Right ventricle myocardium superior (tissue), 1 donor: ENCODE results near the gene PPP2R5C. TPM values are rescaled to one million over a fixed set of nuclear protein-coding genes. Genes with fewer than 3 reads are reported as not detected.

Experiments
- ATAC-seq: fragments of 200-7000 bp; cut with Tn5 transposase; one replicate; pipeline ENCODE4 v1.9.1; 2020; ENCODE audit warnings: mild to moderate bottlenecking; ENCODE audit not compliant: poor library complexity
- DNase-seq: peaks from one replicate; pipeline ENCODE4 v3.0.0-alpha.2; 2020
- intact Hi-C: fragments of 100-400 bp; cut with DNase I; formaldehyde crosslinking; loops from one replicate; pipeline ENCODE4 v1.11.2; 2022
- total RNA-seq: library from RNA; stranded (reverse); fragmentation: NEBNext Ultra II Directional; extraction: Animal tissue kit (Norgen Biotek cat#: 25700); gene quantifications from one replicate; pipeline ENCODE4 v1.2.1, GENCODE V29; 2021
- donor health status: DM: no; HTN: yes; CAD: no; lungs with severe emphysema.

The PPP2R5C gene
- total RNA-seq, 1 donor from 2014 or later, result 169 TPM

DNA sequence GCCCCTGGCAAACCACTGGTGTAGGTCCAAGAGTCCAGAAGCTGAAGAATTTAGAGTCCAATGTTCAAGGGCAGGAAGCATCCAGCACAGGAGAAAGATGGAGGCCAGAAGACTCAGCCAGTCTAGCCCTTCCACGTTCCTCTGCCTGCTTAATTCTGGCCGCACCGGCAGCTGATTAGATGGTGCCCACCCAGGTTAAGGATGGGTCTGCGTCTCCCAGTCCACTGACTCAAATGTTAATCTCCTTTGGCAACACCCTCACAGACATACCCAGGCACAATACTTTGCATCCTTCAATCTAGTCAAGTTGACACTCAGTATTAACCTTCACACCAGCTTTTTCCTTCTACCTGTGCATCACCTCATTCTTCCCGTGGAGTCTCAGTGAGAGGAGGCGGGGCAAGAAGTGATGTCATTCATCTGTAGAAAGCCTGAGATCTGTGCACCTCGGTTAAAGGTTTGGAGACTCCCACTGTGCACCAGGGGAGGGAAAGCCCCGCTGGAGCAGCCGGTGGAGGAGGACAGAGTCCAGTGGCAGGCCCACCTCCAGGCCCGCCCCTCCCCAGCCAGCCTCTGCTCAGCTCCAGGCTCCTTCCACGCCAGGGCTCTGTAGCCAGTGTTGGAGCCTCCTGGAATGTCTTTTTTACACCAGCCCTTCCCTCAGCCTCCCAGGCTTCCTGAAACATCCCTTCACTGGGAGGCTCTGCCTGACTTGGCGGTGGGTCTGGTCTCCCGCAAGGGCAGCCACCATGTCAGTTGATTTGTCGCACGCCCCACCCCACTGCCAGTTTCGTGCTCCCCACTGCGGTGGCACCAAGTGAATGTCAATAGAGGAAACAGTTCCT, 122.8 kb downstream of the PPP2R5C start:
- DNase-seq (no peak), ATAC-seq (no peak)
- intact Hi-C loops, result no loop called here

DNA sequence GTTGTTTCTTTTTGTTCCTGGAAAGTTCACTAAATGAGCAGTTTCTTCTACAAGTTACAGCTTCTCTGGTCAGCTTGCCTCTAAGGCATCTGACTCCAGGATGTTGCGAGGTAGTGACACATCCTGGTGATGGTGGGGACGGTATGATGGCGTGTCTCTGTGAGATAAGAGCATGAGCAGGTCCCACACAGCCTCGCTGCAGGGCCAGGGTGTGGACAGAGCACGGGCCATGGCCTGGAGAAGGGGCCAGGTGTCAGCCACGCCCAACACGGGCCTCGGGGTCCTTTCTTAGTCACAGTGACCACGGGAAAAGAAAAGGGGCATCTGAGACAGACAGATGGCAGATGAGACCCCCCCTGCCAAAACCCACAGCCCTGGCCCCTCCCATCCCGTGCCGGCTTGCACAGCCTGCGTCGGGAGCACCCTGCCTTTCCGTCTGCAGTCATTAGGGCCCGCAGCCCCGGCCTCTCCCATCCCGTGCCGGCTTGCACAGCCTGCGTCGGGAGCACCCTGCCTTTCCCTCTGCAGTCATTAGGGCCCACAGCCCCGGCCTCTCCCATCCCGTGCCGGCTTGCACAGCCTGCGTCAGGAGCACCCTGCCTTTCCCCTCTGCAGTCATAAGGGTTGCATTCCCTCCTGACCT, 123.5 kb downstream of the PPP2R5C start:
- ATAC-seq, result no peak
- intact Hi-C loops, result no loop called here
- no peak for DNase-seq

- DNase-seq (no peak), ATAC-seq (peak; percentile 22)
- intact Hi-C loops, result no loop called here
Observed at GRCh38 chr14:101887219-101887618, 125.7 kb downstream of the PPP2R5C start.

- intact Hi-C loops, result no loop called here
- peak; percentile 37 for ATAC-seq
- no peak for DNase-seq
Observed at GRCh38 chr14:101888182-101888581, 126.7 kb downstream of the PPP2R5C start.

GRCh38 chr14:101889366-101889765, 127.9 kb downstream of the PPP2R5C start:
- intact Hi-C loops, result no loop called here
- DNase-seq (no peak), ATAC-seq (no peak)

- intact Hi-C loops, result no loop called here
- DNase-seq (no peak), ATAC-seq (no peak)
Observed at GRCh38 chr14:101889898-101890297, 128.4 kb downstream of the PPP2R5C start.

DNA sequence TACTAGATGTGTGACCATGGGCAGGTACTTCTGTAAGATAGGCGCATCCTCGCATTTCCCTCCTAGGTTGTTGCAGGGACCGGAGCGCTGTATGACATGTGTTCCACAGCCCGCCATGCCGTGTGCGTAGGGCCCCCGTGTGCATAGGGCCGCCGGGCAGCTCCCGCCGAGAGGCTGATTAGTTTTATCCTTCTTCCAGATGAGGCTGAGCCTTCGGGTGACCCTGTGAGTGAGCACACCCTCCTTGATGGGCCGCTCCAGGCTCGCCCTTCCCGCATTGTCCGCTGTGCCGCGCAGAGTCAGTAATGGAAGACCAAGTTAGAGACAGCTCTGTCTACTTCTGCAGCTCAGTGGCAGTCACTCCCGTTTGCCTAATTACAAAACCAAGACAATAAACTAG, 130.0 kb downstream of the PPP2R5C start:
- DNase-seq (no peak), ATAC-seq (no peak)
- intact Hi-C loops, result no loop called here

- ATAC-seq (no peak), DNase-seq (no peak)
- intact Hi-C loops, result no loop called here
Observed at GRCh38 chr14:101893759-101894158, 132.2 kb downstream of the PPP2R5C start.

GRCh38 chr14:101894365-101895081, 133.0 kb downstream of the PPP2R5C start:
- DNase-seq, result no peak
- intact Hi-C loops, result no loop called here
- no peak for ATAC-seq

- DNase-seq, result no peak
- no peak for ATAC-seq
- intact Hi-C loops, result no loop called here
Observed at GRCh38 chr14:101895256-101895655, 133.7 kb downstream of the PPP2R5C start.

DNA sequence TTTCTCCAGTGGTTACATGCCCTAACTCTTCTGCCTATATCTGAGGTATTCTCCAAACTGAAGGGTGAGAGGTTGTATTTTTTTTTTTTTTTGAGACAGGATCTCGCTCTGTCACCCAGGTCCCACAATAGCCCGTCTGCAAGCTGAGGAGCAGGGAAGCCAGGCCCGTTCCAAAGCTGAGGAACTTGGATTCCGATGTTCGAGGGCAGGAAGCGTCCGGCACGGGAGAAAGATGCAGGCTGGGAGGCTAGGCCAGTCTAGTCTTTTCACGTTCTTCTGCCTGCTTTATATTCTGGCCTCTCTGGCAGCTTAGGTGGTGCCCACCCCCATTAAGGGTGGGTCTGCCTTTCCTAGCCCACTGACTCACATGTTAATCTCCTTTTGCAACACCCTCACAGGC, 135.8 kb downstream of the PPP2R5C start:
- intact Hi-C loops, result no loop called here
- ATAC-seq (no peak), DNase-seq (no peak)

DNA sequence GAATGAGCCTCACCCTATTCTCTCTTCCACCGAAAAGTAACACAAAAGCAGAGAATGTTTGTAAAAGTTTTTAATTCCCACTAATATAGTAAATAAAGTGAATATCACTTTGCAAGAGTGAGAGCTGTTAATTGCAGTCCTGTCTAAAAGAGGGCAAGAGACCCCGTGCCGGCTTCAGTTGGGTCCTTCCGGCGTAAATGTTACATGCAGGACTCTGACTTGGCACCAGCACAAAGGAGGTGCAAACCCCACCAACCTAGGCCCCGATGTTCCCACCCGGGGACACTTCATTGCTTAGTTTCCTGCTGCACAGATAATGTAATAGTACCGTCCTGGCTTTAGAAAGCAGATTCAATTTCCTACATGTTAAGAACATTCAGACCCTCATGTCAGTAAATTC, 136.9 kb downstream of the PPP2R5C start:
- ATAC-seq, result no peak
- intact Hi-C loops, result no loop called here
- no peak for DNase-seq

- DNase-seq (no peak), ATAC-seq (no peak)
- intact Hi-C loops, result no loop called here
Observed at GRCh38 chr14:101899263-101899662, 137.8 kb downstream of the PPP2R5C start.

DNA sequence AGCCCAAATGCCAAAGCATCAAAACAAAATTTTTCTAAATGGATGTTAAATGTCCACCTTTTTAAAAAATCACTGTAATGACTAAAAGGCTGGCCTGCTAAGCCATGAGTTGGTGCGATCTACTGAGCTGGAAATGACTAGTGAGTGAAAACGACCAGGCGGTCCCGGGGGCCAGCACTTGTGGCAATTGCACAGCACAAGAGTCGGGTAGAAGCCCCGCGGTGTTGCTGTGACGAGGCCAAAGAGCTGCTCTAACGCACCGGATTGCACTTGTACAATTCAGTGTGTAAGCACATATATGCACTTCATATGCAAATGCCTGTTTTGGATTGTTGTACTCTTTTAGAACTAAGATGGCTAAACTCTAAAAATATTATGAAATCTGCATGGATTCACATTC, 138.7 kb downstream of the PPP2R5C start:
- ATAC-seq (no peak), DNase-seq (no peak)
- intact Hi-C loops, result no loop called here

DNA sequence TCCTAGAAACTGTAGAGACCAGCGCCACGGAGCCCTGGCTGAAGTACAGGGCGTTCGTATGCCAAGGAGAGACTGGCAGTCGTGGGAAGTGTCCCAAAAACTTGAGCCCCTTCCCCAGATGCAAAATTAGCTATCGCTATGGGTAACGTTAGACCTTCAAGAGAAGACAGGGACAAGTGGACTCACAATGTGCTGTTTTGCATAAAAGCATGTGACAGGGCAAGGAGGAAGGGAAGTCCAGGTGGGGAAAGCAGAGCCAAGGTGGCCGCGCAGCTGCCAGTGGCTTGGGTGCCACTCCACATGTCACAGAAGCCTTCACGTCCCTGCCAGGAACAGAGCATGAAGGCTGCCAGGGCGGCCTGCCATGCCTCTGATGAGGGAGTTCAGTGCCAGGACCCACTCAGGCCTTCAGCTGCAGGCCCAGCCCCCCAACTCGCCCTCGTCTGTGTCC, 141.6 kb downstream of the PPP2R5C start:
- ATAC-seq, result peak; percentile 95
- intact Hi-C loops, result no loop called here
- DNase-seq, result peak; percentile 87

- no peak for DNase-seq
- intact Hi-C loops, result no loop called here
- ATAC-seq, result no peak
Observed at GRCh38 chr14:101905614-101906013, 144.1 kb downstream of the PPP2R5C start.

- intact Hi-C loops, result no loop called here
- no peak for DNase-seq
- ATAC-seq, result no peak
Observed at GRCh38 chr14:101906645-101907044, 145.1 kb downstream of the PPP2R5C start.

- intact Hi-C loops, result no loop called here
- no peak for DNase-seq
- no peak for ATAC-seq
Observed at GRCh38 chr14:101907619-101908018, 146.1 kb downstream of the PPP2R5C start.

- DNase-seq, result no peak
- ATAC-seq, result no peak
- intact Hi-C loops, result no loop called here
Observed at GRCh38 chr14:101908795-101909194, 147.3 kb downstream of the PPP2R5C start.
